SU-DHL-6 (cell line): ENCODE measurements around the gene TNIK.

ENCODE experiments used
- H2AFZ ChIP-seq: fragments of 200-600 bp; sonication (generic); 2 replicates; pipeline ENCODE4 v1.6.1; 2014; ENCODE audit warnings: low read depth, mild to moderate bottlenecking, moderate library complexity, mixed read lengths, antibody characterized with exemption, low read length; ENCODE audit not compliant: severe bottlenecking
- H3F3A ChIP-seq: fragments of 200-600 bp; shearing (Covaris generic); 2 replicates; pipeline ENCODE4 v1.6.0; 2016; ENCODE audit warnings: antibody characterized with exemption, mild to moderate bottlenecking; ENCODE audit not compliant: insufficient read depth
- H3K27ac ChIP-seq: fragments of 200-600 bp; sonication (generic); 2 replicates; pipeline ENCODE4 v1.5.1; 2016; ENCODE audit warnings: low read depth, mild to moderate bottlenecking, low read length, moderate library complexity, mixed read lengths
- H3K27me3 ChIP-seq: fragments of 200-600 bp; sonication (generic), shearing (Covaris generic); 2 replicates; pipeline ENCODE4 v1.6.0; 2014; ENCODE audit warnings: mild to moderate bottlenecking, low read length
- H3K36me3 ChIP-seq: fragments of 200-600 bp; sonication (generic); 2 replicates; pipeline ENCODE4 v1.6.1; 2014; ENCODE audit warnings: mild to moderate bottlenecking, low read length, mixed read lengths
- H3K4me2 ChIP-seq: fragments of 300-600, 200-600 bp; shearing (Covaris generic), sonication (generic); 2 replicates; pipeline ENCODE4 v1.6.0; 2014; ENCODE audit warnings: low read length, low read depth, mild to moderate bottlenecking; ENCODE audit not compliant: poor library complexity, severe bottlenecking
- H3K4me3 ChIP-seq: fragments of 200-600 bp; sonication (generic); 2 replicates; pipeline ENCODE4 v1.5.1; 2014; ENCODE audit warnings: antibody characterized with exemption, low read length, mild to moderate bottlenecking, mixed read lengths; ENCODE audit not compliant: insufficient read depth, poor library complexity, severe bottlenecking
- H3K79me2 ChIP-seq: fragments of 200-600 bp; sonication (generic); 2 replicates; pipeline ENCODE4 v1.6.1; 2014; ENCODE audit warnings: mild to moderate bottlenecking, low read length, moderate library complexity; ENCODE audit not compliant: insufficient read depth
- H3K9ac ChIP-seq: fragments of 200-600 bp; sonication (generic); 2 replicates; pipeline ENCODE4 v1.7.0; 2014; ENCODE audit warnings: mild to moderate bottlenecking, low read length
- H3K9me2 ChIP-seq: fragments of 200-600 bp; sonication (generic); replicated peaks from 2 replicates; pipeline ENCODE4 v1.6.1; 2014; ENCODE audit warnings: low read length; ENCODE audit not compliant: insufficient read depth
- H3K9me3 ChIP-seq: fragments of 200-600 bp; sonication (generic); 2 replicates; pipeline ENCODE4 v1.6.1; 2014; ENCODE audit warnings: low read length, mixed read lengths; ENCODE audit not compliant: insufficient read depth
- H4K20me1 ChIP-seq: fragments of 200-600 bp; sonication (generic); 2 replicates; pipeline ENCODE4 v1.6.1; 2014; ENCODE audit warnings: low read depth, mild to moderate bottlenecking, antibody characterized with exemption, low read length, moderate library complexity, mixed read lengths
- CTCF ChIP-seq: fragments of 200-600 bp; sonication (generic); IDR thresholded peaks from one replicate; pipeline ENCODE4 v1.5.1; 2017; ENCODE audit warnings: antibody characterized with exemption, mild to moderate bottlenecking, low read length, moderate library complexity; ENCODE audit not compliant: insufficient read depth, poor library complexity, severe bottlenecking
- EZH2phosphoT487 ChIP-seq: fragments of 200-600 bp; sonication (generic), shearing (Covaris generic); conservative IDR thresholded peaks from 2 replicates; pipeline ENCODE4 v1.6.1; 2018; ENCODE audit warnings: mild to moderate bottlenecking, antibody characterized with exemption, low read length, moderate library complexity, mixed read lengths

Gene TNIK

GRCh38 chr3:171044835-171045793 lies 415.1 kb downstream of the TNIK start:
- no peaks in the 10 kb centered on the region for H3F3A ChIP-seq
- H3K79me2 ChIP-seq: no peaks in the 10 kb centered on the region
- TF ChIP-seq CTCF (no peak), EZH2phosphoT487 (no peak)
- no peaks in the 10 kb centered on the region for H3K9me3 ChIP-seq
- H4K20me1 ChIP-seq: no peaks in the 10 kb centered on the region
- H3K9me2 ChIP-seq: no peaks in the 10 kb centered on the region
- no peaks in the 10 kb centered on the region for H3K36me3 ChIP-seq
- H3K4me2 ChIP-seq: no peak overlapping the region
- no peak overlapping the region for H2AFZ ChIP-seq
- H3K27ac ChIP-seq: no peak overlapping the region
- no peaks in the 10 kb centered on the region for H3K27me3 ChIP-seq
- no peak overlapping the region for H3K4me3 ChIP-seq
- no peak overlapping the region for H3K9ac ChIP-seq

GRCh38 chr3:171044384-171044783 lies 415.8 kb downstream of the TNIK start:
- TF ChIP-seq EZH2phosphoT487 (no peak), CTCF (no peak)
- H2AFZ ChIP-seq: no peak overlapping the region

GRCh38 chr3:171039674-171040073 lies 420.5 kb downstream of the TNIK start:
- Histone ChIP-seq H3K9ac (no peak overlapping the region), H3K79me2 (no peaks in the 10 kb centered on the region), H3K4me3 (no peak overlapping the region), H3K27me3 (no peaks in the 10 kb centered on the region), H3F3A (no peaks in the 10 kb centered on the region), H3K27ac (no peak overlapping the region), H2AFZ (no peak overlapping the region), H4K20me1 (no peaks in the 10 kb centered on the region), H3K36me3 (no peaks in the 10 kb centered on the region), H3K4me2 (no peak overlapping the region), H3K9me3 (no peaks in the 10 kb centered on the region), H3K9me2 (no peaks in the 10 kb centered on the region)
- TF ChIP-seq CTCF: no peak

More at GRCh38 chr3:171044384-171044783, 415.8 kb downstream of the TNIK start:
- no peak overlapping the region for H3K27ac ChIP-seq
- no peaks in the 10 kb centered on the region for H3K9me2 ChIP-seq
- no peak overlapping the region for H3K4me2 ChIP-seq
- no peaks in the 10 kb centered on the region for H4K20me1 ChIP-seq
- no peaks in the 10 kb centered on the region for H3K27me3 ChIP-seq
- H3K36me3 ChIP-seq: no peaks in the 10 kb centered on the region
- H3F3A ChIP-seq: no peaks in the 10 kb centered on the region
- no peak overlapping the region for H3K9ac ChIP-seq
- no peaks in the 10 kb centered on the region for H3K79me2 ChIP-seq
- H3K9me3 ChIP-seq: no peaks in the 10 kb centered on the region
- H3K4me3 ChIP-seq: no peak overlapping the region
